GM21526 (cell line): ENCODE data around the gene ZSCAN32.

Experiments
- ATAC-seq: cut with Tn5 transposase; IDR thresholded peaks from one replicate; pipeline ENCODE4 v1.9.1; 2021; ENCODE audit warnings: moderate library complexity; ENCODE audit not compliant: unreplicated experiment, low FRiP score

The ZSCAN32 gene

DNA sequence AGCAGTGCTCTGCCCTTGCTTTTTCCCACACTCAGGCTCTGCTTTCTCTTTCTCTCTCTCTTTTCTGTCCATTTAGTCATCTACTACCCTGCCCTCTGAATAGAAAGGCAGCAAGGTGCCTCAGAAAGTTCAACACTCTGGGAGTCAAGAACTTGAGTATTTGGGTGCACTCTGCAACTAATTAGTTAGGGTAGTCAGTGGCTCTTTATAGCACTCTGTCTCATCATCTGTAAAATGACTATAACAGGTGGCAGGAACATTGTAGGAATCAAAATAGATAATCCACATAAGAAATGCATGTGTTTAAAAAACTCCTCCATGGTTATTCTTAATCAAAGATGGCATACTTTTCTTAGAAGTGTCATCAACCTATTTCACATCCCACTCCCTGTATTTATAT is 37.9 kb downstream of the ZSCAN32 start:
- ATAC-seq = no peak

DNA sequence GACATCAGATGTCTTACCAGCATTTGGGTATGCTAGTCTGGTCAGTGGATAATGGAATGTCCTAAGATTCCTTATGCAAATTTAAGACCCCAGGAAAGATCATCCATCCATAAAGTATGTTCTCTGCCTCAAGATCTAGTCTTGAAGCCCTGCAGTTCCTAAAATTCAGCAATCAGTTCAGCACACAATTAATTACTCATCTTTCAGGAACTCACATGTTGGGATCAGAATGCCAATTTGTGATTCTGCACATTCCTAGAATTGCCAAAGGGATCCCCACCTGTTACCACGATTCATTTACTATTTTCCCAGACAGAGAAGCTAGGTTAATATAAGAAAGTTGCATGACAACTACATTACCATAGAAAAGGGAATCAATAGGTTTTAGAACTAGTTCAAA is 41.9 kb downstream of the ZSCAN32 start:
- ATAC-seq = no peak

DNA sequence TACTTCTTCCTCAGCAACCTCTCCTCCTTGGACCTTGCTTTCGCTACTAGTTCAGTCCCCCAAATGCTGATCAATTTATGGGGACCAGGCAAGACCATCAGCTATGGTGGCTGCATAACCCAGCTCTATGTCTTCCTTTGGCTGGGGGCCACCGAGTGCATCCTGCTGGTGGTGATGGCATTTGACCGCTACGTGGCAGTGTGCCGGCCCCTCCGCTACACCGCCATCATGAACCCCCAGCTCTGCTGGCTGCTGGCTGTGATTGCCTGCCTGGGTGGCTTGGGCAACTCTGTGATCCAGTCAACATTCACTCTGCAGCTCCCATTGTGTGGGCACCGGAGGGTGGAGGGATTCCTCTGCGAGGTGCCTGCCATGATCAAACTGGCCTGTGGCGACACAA is 44.7 kb downstream of the ZSCAN32 start:
- no peak for ATAC-seq

DNA sequence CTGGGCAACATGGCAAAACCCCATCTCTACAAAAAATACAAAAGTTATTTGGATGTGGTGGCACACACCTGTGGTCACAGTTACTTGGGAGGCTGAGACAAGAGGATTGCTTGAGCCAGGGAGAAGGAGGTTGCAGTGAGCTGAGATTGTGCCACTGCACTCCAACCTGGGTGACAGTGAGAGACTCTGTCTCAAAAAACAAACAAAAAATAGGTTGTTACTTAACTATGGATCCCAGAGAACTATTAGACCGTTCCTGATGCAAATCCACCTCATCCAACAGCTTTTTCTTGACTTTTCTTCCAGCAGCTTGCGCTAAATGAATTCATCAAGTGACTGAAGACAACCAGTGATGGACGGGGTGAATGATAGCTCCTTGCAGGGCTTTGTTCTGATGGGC is 45.2 kb downstream of the ZSCAN32 start, which contains the start of gene OR2C1:
Gene OR2C1, plus strand, starts transcription at position 301 of the 400 bp plus-strand sequence. Its CDS starts 52 bp downstream, at position 353.
- no peak for ATAC-seq

DNA sequence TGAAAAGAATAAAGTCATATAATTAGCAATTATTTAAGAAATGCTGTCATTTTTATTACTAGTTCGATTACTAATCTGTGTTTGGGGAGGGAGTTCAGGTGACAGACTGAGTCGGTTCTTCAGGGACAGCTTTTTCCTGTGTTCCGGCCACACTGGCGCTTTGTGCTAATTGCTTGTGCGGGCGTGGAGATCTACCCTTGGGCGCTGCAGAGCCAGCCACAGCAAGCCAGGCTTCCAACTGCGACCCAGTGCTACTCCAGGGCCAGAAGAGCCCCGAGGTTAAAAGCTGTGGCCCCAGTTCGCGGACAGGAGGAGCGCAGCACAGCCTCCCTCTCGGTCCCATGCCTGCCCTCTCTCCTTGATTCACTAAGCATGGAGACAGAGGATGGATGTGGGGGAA is 51.6 kb downstream of the ZSCAN32 start:
- no peak for ATAC-seq

DNA sequence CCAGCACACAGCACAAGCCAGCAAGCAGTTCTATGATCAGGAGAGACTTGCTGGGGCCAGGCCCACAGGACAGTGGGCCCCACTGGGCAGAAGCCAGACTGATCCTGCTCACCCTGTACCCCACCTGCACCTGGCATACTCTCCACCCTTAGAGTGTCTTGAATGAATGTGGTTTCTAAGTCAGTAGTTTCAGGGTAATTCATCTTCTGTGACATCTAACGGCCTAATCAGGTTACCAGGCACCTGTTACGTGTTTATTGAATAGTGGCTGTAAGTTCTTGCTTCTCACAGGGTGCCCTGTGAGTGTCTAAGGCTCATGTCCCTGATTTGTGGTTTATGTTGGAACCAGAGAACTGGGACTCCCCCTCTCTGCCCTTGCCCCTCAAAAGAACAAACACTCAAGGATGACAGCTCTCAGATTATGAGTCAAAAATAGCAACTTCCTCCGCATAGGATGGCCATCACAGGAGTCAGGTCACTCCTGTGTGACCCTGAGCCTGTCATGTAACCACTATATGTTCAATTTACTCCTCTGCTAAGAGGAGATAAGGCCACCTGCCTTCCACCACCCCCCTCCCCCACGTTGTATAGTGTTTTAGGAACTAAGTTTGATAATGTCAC is 52.1 kb downstream of the ZSCAN32 start:
- ATAC-seq = no peak

DNA sequence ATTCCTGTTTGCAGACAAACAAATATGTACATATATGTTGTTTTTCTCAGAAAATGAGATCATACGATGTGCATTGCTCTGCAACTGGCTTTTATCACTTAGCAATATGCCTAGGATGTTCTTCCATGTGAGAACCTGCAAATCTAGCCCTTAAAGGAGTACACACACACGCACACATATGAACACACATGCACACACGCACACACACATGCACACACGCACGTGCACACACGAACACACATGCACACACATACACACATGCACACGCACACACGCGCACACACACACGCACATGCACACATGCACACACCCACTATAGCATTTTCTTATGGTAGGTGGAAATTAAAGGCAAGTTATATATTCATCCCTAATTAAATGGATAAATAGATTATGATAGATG is 53.2 kb downstream of the ZSCAN32 start:
- ATAC-seq = no peak

DNA sequence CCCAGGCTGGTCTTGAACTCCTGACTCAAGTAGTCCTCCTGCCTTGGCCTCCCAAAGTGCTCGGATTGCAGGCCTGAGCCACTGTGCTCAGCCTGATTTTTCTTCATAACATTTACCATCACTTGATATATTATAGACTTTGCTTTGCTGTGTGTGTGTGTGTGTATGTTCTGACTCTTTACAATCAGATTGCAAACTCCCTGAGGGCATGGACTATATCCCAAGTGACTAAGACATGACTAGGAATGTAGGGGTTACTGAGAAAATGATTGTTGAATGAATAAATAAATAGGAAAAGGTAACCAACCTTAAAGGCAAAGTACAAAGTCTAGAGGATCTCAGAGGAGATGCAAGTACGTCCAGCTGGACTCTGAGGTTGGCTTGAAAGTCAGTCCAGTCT is 54.8 kb downstream of the ZSCAN32 start:
- no peak for ATAC-seq
